KMS-11 (cell line): Measurements from ENCODE around the gene SETMAR.

ENCODE experiments used
- H2AFZ ChIP-seq: fragments of 200-600 bp; sonication (generic); 2 replicates; pipeline ENCODE4 v1.6.1; 2016; ENCODE audit warnings: antibody characterized with exemption, mixed run types, low read depth
- H3K27ac ChIP-seq: fragments of 200-600 bp; sonication (generic); 2 replicates; pipeline ENCODE4 v1.6.1; 2016; ENCODE audit warnings: mild to moderate bottlenecking, mixed run types
- H3K27me3 ChIP-seq: fragments of 200-600 bp; sonication (generic); 2 replicates; pipeline ENCODE4 v1.6.1; 2017; ENCODE audit warnings: mild to moderate bottlenecking, low read depth, mixed run types, moderate library complexity; ENCODE audit not compliant: insufficient read depth
- H3K36me3 ChIP-seq: fragments of 200-600 bp; sonication (generic); 2 replicates; pipeline ENCODE4 v1.6.1; 2017; ENCODE audit warnings: mild to moderate bottlenecking, mixed run types; ENCODE audit not compliant: insufficient read depth
- H3K4me1 ChIP-seq: fragments of 200-600 bp; sonication (generic); 2 replicates; pipeline ENCODE4 v1.6.1; 2016; ENCODE audit warnings: mild to moderate bottlenecking, low read depth, mixed run types; ENCODE audit not compliant: poor library complexity, severe bottlenecking
- H3K4me2 ChIP-seq: fragments of 200-600 bp; sonication (generic); 2 replicates; pipeline ENCODE4 v1.7.0; 2016; ENCODE audit warnings: mild to moderate bottlenecking, mixed run types
- H3K4me3 ChIP-seq: fragments of 200-600 bp; sonication (generic); IDR thresholded peaks from 2 replicates; pipeline ENCODE4 v1.6.1; 2017; ENCODE audit warnings: low read depth, low read length, mixed read lengths; ENCODE audit not compliant: insufficient read depth
- H3K79me2 ChIP-seq: fragments of 200-600 bp; sonication (generic); 2 replicates; pipeline ENCODE4 v1.6.1; 2016; ENCODE audit warnings: low read depth, mixed run types; ENCODE audit not compliant: insufficient read depth
- H3K9ac ChIP-seq: fragments of 200-600 bp; sonication (generic); 2 replicates; pipeline ENCODE4 v1.6.1; 2016; ENCODE audit warnings: mild to moderate bottlenecking, mixed run types
- H4K20me1 ChIP-seq: fragments of 200-600 bp; sonication (generic); 2 replicates; pipeline ENCODE4 v1.6.1; 2016; ENCODE audit warnings: mild to moderate bottlenecking, mixed run types; ENCODE audit not compliant: insufficient read depth
- CTCF ChIP-seq: fragments of 200-600 bp; sonication (generic); conservative IDR thresholded peaks from 2 replicates; pipeline ENCODE4 v1.6.1; 2017; ENCODE audit warnings: low read depth, mild to moderate bottlenecking, antibody characterized with exemption, low read length, moderate library complexity, mixed read lengths

Gene SETMAR

GRCh38 chr3:4320096-4320911, 17.1 kb downstream of the SETMAR start:
- H3K4me1 ChIP-seq: no peaks in the 10 kb centered on the region
- H3K79me2 ChIP-seq: no peaks in the 10 kb centered on the region
- H3K9ac ChIP-seq: no peak overlapping the region
- H4K20me1 ChIP-seq: no peaks in the 10 kb centered on the region
- TF ChIP-seq CTCF: no peak
- no peak overlapping the region for H3K4me2 ChIP-seq
- H3K36me3 ChIP-seq: no peaks in the 10 kb centered on the region
- no peak overlapping the region for H3K4me3 ChIP-seq
- H3K27ac ChIP-seq: no peak overlapping the region
- H3K27me3 ChIP-seq: no peaks in the 10 kb centered on the region
- no peak overlapping the region for H2AFZ ChIP-seq

GRCh38 chr3:4321732-4322131, 18.6 kb downstream of the SETMAR start:
- H3K4me3 ChIP-seq: no peak overlapping the region
- H3K27ac ChIP-seq: no peak overlapping the region
- no peak overlapping the region for H2AFZ ChIP-seq
- no peaks in the 10 kb centered on the region for H3K36me3 ChIP-seq
- no peak overlapping the region for H3K9ac ChIP-seq
- no peaks in the 10 kb centered on the region for H3K79me2 ChIP-seq
- H3K4me2 ChIP-seq: no peak overlapping the region
- H3K4me1 ChIP-seq: no peaks in the 10 kb centered on the region
- no peaks in the 10 kb centered on the region for H3K27me3 ChIP-seq
- no peaks in the 10 kb centered on the region for H4K20me1 ChIP-seq
- TF ChIP-seq CTCF: no peak

GRCh38 chr3:4322635-4323034, 19.5 kb downstream of the SETMAR start:
- H3K4me2 ChIP-seq: no peak overlapping the region

GRCh38 chr3:4323246-4324027, 20.3 kb downstream of the SETMAR start:
- no peak overlapping the region for H3K9ac ChIP-seq
- no peak overlapping the region for H2AFZ ChIP-seq
- H3K4me1 ChIP-seq: no peaks in the 10 kb centered on the region
- TF ChIP-seq CTCF: no peak
- no peak overlapping the region for H3K4me2 ChIP-seq
- H3K27me3 ChIP-seq: no peaks in the 10 kb centered on the region
- no peak overlapping the region for H3K4me3 ChIP-seq
- no peak overlapping the region for H3K27ac ChIP-seq
- no peaks in the 10 kb centered on the region for H4K20me1 ChIP-seq
- no peaks in the 10 kb centered on the region for H3K79me2 ChIP-seq
- H3K36me3 ChIP-seq: no peaks in the 10 kb centered on the region

More at GRCh38 chr3:4322635-4323034, 19.5 kb downstream of the SETMAR start:
- Histone ChIP-seq H3K36me3 (no peaks in the 10 kb centered on the region), H3K9ac (no peak overlapping the region), H4K20me1 (no peaks in the 10 kb centered on the region), H3K79me2 (no peaks in the 10 kb centered on the region), H3K4me1 (no peaks in the 10 kb centered on the region), H3K4me3 (no peak overlapping the region), H3K27ac (no peak overlapping the region), H2AFZ (no peak overlapping the region), H3K27me3 (no peaks in the 10 kb centered on the region)
- no peak for TF ChIP-seq CTCF
